ENCODE results near the gene SYT15. TPM values are rescaled to one million over a fixed set of nuclear protein-coding genes. Genes with fewer than 3 reads are reported as not detected.

SYT15 gene
- total RNA-seq, 2 donors from 2014 or later, result 1.0 to 1.1 TPM

DNA sequence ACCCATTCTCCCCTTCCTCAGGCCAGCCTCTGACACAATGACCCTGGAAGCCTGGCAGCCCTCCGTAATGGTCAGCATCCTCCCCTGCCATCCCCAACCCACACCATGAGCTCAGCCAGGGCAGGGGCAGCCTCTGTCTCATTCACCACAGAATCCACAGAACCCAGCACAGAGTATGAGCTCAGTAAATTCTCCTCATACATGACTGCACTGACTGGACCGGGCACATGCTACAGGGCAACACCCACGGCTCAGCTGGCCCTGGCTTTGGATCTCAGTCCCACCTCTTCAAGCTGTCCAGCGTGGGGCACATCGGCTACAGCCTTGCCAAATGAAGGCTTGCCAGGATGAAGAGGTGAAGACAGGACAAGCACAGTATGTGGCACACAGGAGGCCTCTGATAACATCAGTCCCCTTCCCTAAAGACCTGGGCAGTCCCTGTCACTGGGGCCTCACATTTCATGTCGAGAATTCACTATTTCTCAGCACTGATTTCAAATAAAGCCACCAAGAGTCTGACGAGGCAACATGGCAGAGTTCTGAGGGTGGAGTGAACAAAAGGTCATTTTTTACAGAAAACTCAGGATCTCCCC lies 30.3 kb upstream of the SYT15 start:
- Mint-ChIP-seq H3K36me3 (ENCODE audit: low read depth) (no peaks in the 10 kb centered on the region), H3K4me3 (no peak overlapping the region), H3K4me1 (no peaks in the 10 kb centered on the region), H3K27ac (no peak overlapping the region), H3K27me3 (no peaks in the 10 kb centered on the region)
- H3K9me3 ChIP-seq (ENCODE audit: control insufficient read depth, low read length, poor library complexity, severe bottlenecking), result no peaks in the 10 kb centered on the region
- DNase-seq (peak in 1 of 3 donors; percentile 9), ATAC-seq (no peak)

DNA sequence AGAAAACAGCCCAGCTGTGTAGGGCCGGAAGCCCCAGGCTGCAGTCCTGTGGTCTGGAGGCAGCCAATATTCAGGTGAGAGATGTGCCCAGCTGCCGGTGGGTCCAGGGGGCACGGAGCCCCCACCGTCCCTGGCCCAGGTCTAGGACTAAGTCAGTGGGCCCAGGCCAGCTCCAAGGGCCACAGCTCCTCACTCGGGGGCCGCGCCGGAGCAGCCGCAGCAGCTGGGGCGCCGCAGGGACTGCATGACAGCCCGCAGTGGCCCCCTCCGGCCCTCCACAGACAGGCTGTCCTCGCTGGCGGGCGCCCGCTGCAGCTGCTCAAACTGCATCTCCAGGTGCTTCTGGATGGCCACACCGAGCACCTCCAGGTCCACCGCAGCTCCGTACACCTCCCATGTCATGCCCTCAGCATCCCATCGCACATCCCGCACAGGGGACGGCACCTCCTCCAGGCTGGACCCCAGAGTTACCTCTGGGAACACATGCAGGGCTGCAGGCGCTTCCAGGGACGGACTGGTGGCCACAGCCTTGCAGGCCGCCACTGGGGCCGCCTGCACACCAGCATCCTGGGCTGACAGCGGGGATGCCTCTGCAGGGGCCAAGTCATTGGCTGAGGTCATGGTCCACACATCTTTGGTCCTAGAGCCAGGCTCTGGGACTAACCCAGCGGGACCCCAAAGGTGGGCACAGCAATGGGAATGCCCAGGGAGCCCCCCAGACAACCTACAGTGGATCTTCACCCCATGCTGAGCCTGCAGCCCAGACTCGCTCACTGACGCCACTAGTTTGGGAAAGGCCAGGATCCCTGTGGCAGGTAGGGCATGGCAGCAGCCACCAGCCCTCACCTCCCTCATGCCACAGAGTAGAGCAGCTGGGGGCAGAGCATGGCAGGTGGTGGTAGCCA lies 29.5 kb upstream of the SYT15 start:
- DNase-seq (peak in 1 of 3 donors; percentile 14), ATAC-seq (no peak)
- Mint-ChIP-seq H3K4me3 (no peak overlapping the region), H3K36me3 (ENCODE audit: low read depth) (no peaks in the 10 kb centered on the region), H3K27me3 (no peaks in the 10 kb centered on the region), H3K4me1 (no peaks in the 10 kb centered on the region), H3K27ac (no peak overlapping the region)
- H3K9me3 ChIP-seq (ENCODE audit: control insufficient read depth, low read length, poor library complexity, severe bottlenecking), result no peaks in the 10 kb centered on the region

DNA sequence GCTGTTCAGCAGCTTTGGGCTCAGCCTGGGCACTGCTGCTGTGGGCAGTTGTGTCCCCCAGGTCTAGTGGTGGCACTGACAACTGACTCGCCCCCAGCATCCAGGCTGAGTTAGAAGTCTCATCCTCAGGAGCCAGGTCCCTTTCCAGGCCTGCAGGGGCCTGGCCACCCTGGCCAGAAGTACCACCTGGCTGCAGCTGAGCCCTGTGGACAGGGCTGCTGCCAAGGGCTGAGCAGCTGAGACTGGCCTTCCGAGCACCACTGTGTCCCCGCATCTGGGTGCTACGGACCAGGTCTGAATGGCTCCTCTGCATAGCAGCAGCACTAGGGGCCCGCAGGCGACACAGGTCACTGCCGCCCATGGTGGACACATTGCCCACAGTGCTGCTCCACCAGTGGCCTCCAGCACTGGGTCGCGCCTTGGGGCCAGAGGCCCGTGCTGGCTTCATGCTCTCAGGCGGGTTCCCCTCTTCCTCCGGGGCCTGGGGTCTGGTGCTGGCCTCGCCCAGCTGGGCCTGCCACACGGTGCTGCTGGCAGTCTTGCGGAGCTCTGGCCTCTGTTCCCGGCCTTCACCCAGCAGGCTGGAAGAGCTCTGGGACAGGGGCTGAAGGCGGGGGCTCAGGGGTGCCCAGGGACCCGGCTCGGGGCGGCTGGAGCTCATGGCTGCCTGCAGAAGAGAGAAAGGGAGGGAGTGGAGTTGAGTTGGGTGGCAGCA lies 28.7 kb upstream of the SYT15 start:
- Mint-ChIP-seq H3K4me1 (no peaks in the 10 kb centered on the region), H3K27ac (no peak overlapping the region), H3K36me3 (ENCODE audit: low read depth) (no peaks in the 10 kb centered on the region), H3K4me3 (no peak overlapping the region), H3K27me3 (no peaks in the 10 kb centered on the region)
- H3K9me3 ChIP-seq (ENCODE audit: control insufficient read depth, low read length, poor library complexity, severe bottlenecking), result no peaks in the 10 kb centered on the region
- DNase-seq (peak in 1 of 3 donors; percentile 10), ATAC-seq (peak; percentile 9)

DNA sequence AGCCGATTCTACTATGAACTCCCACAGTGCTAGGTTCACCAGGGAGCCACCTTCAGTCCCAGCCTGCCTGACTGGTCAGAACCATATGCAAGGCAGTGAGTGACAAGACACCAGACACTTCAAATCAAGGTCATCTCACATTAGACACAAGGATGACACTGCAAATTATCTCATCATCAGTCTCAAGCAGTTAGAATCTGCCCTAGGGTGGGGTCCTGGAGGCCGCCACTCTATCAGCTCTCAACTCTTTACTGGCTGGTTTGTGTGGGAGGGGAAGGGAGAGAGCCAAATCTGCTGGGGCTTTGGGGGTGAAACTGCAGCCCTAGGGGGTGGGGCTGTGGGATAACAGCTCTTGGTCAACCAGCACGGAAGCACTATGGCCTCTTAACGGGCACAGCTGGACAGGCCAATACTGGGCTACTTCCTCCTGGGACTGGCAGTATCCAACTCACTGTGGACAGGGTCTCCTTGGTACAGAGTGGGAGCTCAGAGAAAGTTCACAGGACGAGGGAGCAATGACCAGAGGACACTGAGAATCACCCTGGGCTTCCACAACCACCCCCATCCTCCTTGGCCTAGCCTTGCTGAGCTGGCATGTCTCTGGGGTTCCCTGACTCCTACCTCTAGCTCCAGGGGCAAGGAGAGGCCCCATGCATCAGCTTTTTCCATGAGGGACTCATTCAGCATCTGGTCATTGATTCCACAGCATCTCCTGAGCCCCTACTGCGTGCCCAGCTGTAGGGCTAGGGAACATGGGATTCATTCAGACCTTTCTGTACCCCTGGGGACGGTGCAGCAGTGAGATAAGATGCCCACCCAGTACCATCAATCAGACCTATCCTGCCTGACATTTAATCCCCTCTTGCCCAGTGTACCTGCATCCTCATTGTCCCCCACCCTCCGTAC lies 27.9 kb upstream of the SYT15 start:
- Mint-ChIP-seq H3K27me3 (no peaks in the 10 kb centered on the region), H3K27ac (no peak overlapping the region), H3K36me3 (ENCODE audit: low read depth) (peaks cover 4% of the 10 kb centered on the region), H3K4me1 (peaks cover under 1% of the 10 kb centered on the region), H3K4me3 (no peak overlapping the region)
- ATAC-seq (no peak), DNase-seq (peak in 1 of 3 donors; percentile 5)
- H3K9me3 ChIP-seq (ENCODE audit: control insufficient read depth, low read length, poor library complexity, severe bottlenecking), result no peaks in the 10 kb centered on the region

DNA sequence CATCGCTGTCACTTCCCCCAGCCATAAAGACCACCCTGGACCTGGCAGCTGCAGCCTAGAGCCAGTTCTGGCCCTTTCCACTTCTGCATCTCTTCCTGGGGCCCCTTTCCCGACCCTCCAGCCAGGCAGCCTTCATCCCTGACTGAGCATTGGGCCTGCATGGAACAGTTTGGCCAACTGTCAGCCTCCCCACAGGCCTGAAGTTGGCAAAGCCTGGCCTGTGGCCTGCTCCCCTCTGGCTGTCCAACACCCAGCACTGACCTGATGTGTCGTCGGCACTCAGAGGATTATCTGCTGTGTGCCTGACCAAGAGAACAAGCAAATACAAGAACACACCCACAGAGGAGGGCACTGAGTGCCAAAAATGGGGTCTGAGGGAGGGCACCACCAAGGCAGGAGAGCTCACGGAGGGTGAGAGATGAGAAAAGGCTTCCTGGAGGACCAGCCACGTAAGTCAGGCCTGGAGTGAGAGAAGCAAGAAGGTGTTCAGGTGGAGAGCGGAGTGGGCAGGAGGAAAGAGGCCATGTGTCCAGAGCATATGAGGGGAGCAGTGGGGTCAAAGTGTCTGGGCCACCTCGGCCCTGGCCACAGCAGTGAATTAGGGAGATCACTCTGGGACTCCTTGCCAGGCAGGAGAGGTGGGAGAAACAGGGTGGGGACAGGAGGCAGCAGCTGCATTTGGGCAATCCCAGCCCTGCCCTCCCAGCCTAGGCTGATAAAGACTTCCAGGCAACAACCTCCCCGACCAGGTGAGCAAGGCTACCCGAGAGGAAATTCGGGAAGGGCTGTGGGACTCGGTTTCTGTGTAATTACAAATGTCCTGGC lies 27.0 kb upstream of the SYT15 start:
- H3K4me3 Mint-ChIP-seq, result no peak overlapping the region

DNA sequence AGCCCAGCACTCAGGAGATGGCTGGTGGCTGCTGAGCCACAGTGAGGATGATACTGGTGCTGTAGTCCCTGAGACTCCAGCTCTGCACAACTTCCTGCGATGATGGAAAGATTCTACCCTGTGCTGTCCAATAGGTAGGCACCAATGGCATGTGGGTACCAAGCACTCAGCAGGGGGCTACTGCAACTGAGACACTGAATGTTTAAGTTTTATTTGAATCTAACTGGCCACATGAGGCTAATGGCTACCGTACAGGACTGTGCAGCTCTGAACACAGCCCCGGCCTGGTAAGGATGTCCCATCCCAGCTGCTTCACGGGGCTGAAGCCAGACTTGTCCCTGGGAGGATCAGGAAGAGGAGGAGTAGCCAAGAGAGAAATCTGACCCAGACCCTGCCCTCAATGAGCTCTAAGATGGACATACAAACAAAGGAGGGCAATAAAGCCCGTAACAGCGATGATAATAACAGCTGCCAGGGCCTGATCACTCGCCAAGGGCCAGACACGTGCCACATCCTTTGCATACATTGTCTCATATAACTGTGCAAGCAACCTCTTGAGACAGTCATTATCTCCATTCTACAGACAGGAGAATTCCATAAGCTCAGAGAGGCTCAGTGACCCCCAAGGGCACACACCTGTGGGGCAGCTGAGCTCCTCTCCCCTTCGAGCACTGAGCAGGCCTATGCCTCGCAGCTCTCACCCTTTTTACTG lies 26.2 kb upstream of the SYT15 start:
- ATAC-seq (no peak), DNase-seq (no peak)
- H3K9me3 ChIP-seq (ENCODE audit: control insufficient read depth, low read length, poor library complexity, severe bottlenecking), result no peaks in the 10 kb centered on the region
- H3K36me3 Mint-ChIP-seq (ENCODE audit: low read depth), result peaks cover 10% of the 10 kb centered on the region
- no peak overlapping the region for H3K4me3 Mint-ChIP-seq
- H3K27ac Mint-ChIP-seq, result no peak overlapping the region
- H3K4me1 Mint-ChIP-seq, result peaks cover 9% of the 10 kb centered on the region
- H3K27me3 Mint-ChIP-seq, result no peaks in the 10 kb centered on the region

More for the DNA sequence above, 27.0 kb upstream of the SYT15 start:
- Mint-ChIP-seq H3K36me3 (ENCODE audit: low read depth) (peaks cover 5% of the 10 kb centered on the region), H3K27me3 (no peaks in the 10 kb centered on the region), H3K27ac (no peak overlapping the region), H3K4me1 (peaks cover 5% of the 10 kb centered on the region)
- ATAC-seq, result no peak
- DNase-seq, result peak in 1 of 3 donors; percentile 7
- no peaks in the 10 kb centered on the region for H3K9me3 ChIP-seq (ENCODE audit: control insufficient read depth, low read length, poor library complexity, severe bottlenecking)

DNA sequence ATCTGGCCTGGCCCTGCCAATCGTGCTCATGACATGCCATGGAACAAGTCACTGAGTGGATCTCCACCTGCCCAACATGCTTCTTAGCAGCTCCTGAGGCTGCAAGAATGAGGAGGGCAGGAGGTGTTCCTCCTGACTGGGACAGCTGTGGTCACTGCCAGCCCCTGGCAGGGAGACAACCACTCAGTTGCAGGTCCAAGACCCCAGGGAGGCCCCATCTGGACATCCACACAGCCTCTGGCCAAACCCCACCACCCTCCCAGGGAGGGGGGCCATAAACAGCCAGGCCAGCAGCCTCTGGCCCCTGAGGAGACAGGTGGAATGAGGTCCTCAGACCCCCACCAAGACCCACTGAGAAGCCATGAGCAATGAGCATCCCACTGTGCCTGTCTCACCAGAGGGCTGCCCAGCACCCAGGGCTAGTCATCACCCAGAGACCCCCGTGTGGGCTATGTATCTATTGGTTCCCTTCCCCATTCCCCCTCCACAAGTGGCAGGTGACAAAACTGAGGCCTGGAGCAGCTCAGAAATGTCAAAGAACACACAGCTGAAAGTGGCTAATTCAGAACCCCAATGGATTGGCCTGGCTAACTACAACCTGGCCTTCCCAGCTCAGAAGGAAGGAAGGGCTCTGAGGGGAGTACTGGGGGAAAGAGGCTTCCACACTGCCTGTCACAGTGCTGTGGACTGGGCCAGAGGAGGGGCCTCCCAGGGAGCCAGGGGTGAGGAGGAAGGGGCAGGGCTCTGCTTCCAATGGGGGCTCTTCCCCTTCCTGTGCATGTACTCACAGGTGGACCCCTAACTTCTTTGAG lies 25.5 kb upstream of the SYT15 start:
- ATAC-seq, result no peak
- no peak for DNase-seq
- Mint-ChIP-seq H3K36me3 (ENCODE audit: low read depth) (peaks cover 16% of the 10 kb centered on the region), H3K27me3 (no peaks in the 10 kb centered on the region), H3K27ac (no peak overlapping the region), H3K4me3 (no peak overlapping the region), H3K4me1 (peaks cover 9% of the 10 kb centered on the region)
- H3K9me3 ChIP-seq (ENCODE audit: control insufficient read depth, low read length, poor library complexity, severe bottlenecking), result no peaks in the 10 kb centered on the region

DNA sequence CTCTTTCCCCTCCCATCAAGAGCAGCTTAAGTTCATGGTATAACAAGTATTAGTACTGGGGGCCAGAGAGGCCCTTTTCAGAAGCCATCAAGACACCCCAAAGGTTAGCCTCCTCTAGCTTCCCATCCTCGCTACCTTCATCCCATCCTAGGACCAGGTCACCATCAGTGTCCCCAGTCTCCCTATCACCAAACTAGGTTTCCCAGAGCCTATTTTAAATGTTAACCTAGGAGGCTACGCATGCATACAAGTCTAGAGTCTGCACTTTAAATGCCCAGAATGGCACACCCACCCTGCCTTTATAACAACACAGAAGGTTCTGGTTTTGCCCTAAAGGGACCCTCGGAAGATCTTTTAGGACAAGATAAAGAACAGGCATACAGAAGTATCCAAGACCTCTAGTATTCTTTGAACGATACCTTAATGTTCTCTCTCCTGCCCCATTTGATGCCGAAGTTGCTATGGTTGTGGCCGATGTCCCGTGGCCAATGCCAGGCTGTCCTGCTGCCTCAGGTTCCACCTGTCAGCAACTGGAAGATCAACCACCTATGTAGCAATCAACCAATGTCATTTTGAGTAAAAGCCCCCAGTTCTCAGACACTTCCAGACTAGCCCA lies 24.7 kb upstream of the SYT15 start:
- peaks cover 16% of the 10 kb centered on the region for H3K36me3 Mint-ChIP-seq (ENCODE audit: low read depth)
- no peak for DNase-seq
- no peak overlapping the region for H3K4me3 Mint-ChIP-seq
- H3K27ac Mint-ChIP-seq, result no peak overlapping the region
- H3K4me1 Mint-ChIP-seq, result peaks cover 9% of the 10 kb centered on the region
- H3K27me3 Mint-ChIP-seq, result no peaks in the 10 kb centered on the region
- H3K9me3 ChIP-seq (ENCODE audit: control insufficient read depth, low read length, poor library complexity, severe bottlenecking), result no peaks in the 10 kb centered on the region
- no peak for ATAC-seq

DNA sequence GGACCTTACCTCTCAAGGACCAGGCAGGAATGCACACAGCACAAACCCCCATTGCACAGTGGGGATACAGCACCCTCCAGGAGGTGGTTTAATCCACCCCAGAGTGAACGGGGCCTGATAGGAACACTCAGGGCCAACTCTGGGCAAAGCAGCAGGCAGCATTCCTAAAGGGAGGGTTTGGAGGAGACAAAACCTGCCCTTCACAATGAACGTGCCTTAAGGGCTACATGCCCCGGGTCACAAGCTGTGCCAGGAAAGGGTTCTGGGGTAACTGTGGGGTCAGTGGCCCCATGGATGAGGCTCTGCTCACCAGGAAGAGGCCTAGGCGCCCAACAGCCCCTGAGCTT lies 23.6 kb upstream of the SYT15 start:
- no peaks in the 10 kb centered on the region for H3K27me3 Mint-ChIP-seq
- H3K36me3 Mint-ChIP-seq (ENCODE audit: low read depth), result peaks cover 16% of the 10 kb centered on the region
- ATAC-seq (no peak), DNase-seq (no peak)
- no peak overlapping the region for H3K4me3 Mint-ChIP-seq
- no peaks in the 10 kb centered on the region for H3K9me3 ChIP-seq (ENCODE audit: control insufficient read depth, low read length, poor library complexity, severe bottlenecking)
- no peak overlapping the region for H3K27ac Mint-ChIP-seq
- peaks cover 9% of the 10 kb centered on the region for H3K4me1 Mint-ChIP-seq

DNA sequence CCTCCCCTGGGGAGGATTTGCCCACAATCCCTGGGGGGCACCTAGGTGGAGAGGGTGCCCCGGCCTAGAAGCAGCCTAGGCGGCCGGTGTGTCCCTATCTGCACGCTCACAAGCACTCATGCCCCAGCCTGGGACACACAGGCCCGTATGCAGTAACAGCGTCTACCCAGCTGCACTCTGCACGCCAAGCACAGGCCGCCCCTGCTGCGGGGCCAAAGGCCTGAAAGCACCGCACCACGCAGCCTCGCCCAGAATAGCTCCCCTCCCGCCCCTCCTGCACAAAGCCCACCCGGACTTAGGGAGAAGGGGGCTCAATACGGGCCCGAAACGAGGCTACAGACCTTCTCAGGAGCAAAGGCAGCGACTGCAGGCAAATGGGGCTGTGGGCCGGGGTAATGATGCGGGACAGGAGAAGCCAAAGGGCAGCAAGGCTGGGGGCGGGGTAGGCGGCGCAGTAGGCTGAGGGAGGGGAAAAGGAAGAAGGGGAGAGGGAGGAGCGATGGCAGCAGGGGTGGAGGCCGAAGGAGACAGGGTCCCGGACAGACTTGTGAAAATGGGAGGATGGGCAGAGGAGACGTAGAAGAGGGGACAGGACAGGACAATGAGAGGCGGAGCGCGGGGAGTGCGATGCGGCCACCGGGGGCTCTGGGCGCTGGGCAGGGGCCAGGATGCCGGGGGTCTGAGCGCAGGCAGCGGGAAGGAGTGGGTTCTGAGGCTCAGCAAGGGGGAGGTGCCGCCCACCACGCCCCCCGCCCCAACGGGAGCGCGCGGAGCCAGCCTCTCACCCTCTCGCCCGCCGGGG lies 23.0 kb upstream of the SYT15 start:
- H3K36me3 Mint-ChIP-seq (ENCODE audit: low read depth), result peaks cover 16% of the 10 kb centered on the region
- H3K9me3 ChIP-seq (ENCODE audit: control insufficient read depth, low read length, poor library complexity, severe bottlenecking), result no peaks in the 10 kb centered on the region
- peaks cover 9% of the 10 kb centered on the region for H3K4me1 Mint-ChIP-seq
- DNase-seq, result peak in 1 of 3 donors; percentile 9
- H3K27ac Mint-ChIP-seq, result no peak overlapping the region
- ATAC-seq, result no peak
- H3K4me3 Mint-ChIP-seq, result no peak overlapping the region
- no peaks in the 10 kb centered on the region for H3K27me3 Mint-ChIP-seq
